ENCODE results near the gene PLEKHS1. TPM values are rescaled to one million over a fixed set of nuclear protein-coding genes. Genes with fewer than 3 reads are reported as not detected.

Gene PLEKHS1
- total and polyA plus RNA-seq, 2 experiments from 2014 or later, result 0.23 TPM; not detected in 1

DNA sequence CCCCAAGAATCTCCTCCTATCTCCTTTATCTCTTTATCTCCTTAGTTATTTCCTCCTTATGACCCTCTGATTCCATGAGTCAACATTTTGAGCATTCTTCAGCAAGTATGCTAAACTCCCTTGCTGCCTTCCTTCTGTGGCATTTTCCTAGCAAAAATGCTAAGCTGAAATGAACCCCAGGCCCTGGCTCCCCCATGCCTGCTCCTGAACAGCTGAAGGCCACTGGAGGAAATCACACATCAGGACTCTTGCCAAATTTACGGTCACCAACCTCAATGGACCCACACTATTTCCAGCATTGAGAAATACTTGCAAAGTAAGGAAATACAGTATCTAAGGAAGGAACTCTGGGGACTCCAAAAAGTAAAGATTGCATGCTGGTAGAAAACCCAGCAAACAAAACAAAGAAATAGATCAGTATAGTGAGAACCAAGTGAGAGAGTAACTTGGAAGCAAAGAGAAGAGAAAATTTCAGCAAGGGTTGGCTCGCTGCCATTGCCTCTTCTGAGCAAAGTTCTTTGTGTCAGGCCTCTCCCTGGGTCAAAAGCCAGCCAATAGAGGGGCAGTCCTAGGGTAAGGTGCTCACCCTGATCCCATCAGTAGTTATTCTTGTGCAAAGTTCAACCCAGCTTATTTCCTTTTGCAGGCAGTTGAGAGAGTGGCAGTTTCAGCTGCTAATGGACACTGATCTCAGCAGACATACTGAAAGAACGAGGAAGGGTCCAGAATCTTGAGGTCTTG lies 5.1 kb upstream of the PLEKHS1 start:
- peak overlapping the region; percentile 74 for H3K27ac ChIP-seq
- no peak overlapping the region for H2AFZ ChIP-seq
- H3K9me3 ChIP-seq (ENCODE audit: low read depth), result no peaks in the 10 kb centered on the region
- no peaks in the 10 kb centered on the region for H3K36me3 ChIP-seq (replicated peaks; ENCODE audit: insufficient read depth, low read depth)
- peak; percentile 35 for DNase-seq (ENCODE audit: low spot score)
- H3K4me3 ChIP-seq, result no peak overlapping the region
- peak overlapping the region; percentile 52 for H3K4me2 ChIP-seq
- TF ChIP-seq EZH2 (IDR thresholded peaks at IDR 0.05; ENCODE audit: borderline replicate concordance), result no peak
- no peak for TF ChIP-seq EZH2phosphoT487 (IDR thresholded peaks at IDR 0.05; ENCODE audit: low read depth, severe bottlenecking, unreplicated experiment)
- TF ChIP-seq, protein P1, sequence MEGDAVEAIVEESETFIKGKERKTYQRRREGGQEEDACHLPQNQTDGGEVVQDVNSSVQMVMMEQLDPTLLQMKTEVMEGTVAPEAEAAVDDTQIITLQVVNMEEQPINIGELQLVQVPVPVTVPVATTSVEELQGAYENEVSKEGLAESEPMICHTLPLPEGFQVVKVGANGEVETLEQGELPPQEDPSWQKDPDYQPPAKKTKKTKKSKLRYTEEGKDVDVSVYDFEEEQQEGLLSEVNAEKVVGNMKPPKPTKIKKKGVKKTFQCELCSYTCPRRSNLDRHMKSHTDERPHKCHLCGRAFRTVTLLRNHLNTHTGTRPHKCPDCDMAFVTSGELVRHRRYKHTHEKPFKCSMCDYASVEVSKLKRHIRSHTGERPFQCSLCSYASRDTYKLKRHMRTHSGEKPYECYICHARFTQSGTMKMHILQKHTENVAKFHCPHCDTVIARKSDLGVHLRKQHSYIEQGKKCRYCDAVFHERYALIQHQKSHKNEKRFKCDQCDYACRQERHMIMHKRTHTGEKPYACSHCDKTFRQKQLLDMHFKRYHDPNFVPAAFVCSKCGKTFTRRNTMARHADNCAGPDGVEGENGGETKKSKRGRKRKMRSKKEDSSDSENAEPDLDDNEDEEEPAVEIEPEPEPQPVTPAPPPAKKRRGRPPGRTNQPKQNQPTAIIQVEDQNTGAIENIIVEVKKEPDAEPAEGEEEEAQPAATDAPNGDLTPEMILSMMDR (IDR thresholded peaks at IDR 0.05; ENCODE audit: poor library complexity), result no peak
- peaks cover 11% of the 10 kb centered on the region for H3K4me1 ChIP-seq (ENCODE audit: insufficient read depth)
- H3K79me2 ChIP-seq, result no peaks in the 10 kb centered on the region
- H3K9me2 ChIP-seq (replicated peaks; ENCODE audit: insufficient read depth), result no peaks in the 10 kb centered on the region
- no peaks in the 10 kb centered on the region for H3K27me3 ChIP-seq
- H4K20me1 ChIP-seq (ENCODE audit: insufficient read depth, poor library complexity, severe bottlenecking), result no peaks in the 10 kb centered on the region
- WGBS (ENCODE audit: low lambda C conversion rate, missing lambda C conversion rate), result 70% methylated on average over 3 of the region's 3 CpGs

DNA sequence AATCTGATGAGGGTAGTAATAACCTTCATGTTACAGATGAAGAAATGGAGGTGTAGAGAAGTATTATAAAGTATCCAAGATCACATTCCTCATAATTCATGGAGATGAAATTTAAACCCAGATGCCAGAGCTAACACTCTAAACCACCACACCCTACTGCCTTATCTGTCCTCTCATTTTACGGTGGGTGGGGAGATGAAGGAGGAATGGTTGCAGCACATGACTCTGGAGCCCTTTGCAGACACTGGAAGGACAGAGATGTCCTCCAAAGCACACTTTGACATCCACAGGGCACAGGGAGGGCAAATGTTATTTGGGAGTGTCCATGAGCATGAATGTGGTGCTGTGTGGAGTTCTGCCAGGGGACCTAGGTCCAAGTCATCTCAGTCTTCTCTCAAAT lies 1.1 kb downstream of the PLEKHS1 start:
- Histone ChIP-seq H3K4me3 (no peak overlapping the region), H3K9me2 (replicated peaks; ENCODE audit: insufficient read depth) (no peaks in the 10 kb centered on the region), H3K9me3 (ENCODE audit: low read depth) (no peaks in the 10 kb centered on the region), H3K27ac (no peak overlapping the region), H3K79me2 (no peaks in the 10 kb centered on the region), H2AFZ (no peak overlapping the region), H3K27me3 (no peaks in the 10 kb centered on the region), H3K4me1 (ENCODE audit: insufficient read depth) (no peaks in the 10 kb centered on the region), H3K36me3 (replicated peaks; ENCODE audit: insufficient read depth, low read depth) (no peaks in the 10 kb centered on the region), H3K4me2 (no peak overlapping the region), H4K20me1 (ENCODE audit: insufficient read depth, poor library complexity, severe bottlenecking) (no peaks in the 10 kb centered on the region)
- TF ChIP-seq, protein P1 (IDR thresholded peaks at IDR 0.05; ENCODE audit: poor library complexity), result no peak
- TF ChIP-seq EZH2phosphoT487 (IDR thresholded peaks at IDR 0.05; ENCODE audit: low read depth, severe bottlenecking, unreplicated experiment) (no peak), EZH2 (IDR thresholded peaks at IDR 0.05; ENCODE audit: borderline replicate concordance) (no peak)
- DNase-seq (ENCODE audit: low spot score), result no peak
- 33% methylated on average over 1 of the region's 1 CpG for WGBS (ENCODE audit: low lambda C conversion rate, missing lambda C conversion rate)

DNA sequence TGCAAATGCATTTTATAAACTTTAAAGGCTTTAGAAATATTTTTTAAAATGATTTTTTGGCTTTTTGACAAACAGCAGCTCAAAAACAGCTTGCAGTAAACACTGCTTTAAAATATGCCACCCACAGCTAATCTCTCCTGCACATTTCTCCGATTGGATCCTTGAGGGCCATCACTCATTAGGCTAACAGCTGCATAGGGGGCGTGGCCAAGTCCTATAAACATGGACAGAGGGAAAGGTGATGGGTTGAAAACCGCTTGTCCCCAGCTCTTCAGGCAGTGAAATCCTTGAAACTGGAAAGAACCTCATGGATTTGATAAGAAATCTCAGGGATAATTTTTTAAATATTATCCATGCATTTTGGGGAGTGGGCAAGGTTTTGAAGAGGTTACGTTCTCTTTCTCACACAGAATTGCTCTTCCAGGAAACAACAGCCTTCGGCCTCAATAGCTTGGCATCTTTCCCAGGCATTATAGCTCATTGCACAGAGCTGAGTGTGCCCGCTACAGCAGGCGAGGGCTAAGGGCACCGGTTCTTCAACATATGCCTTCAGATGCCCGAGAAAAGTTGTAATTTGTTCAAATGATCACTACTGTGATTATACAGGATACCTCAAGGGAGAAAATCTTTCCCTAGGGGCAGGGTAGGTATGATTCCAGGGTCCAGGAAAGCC lies 1.7 kb downstream of the PLEKHS1 start:
- H2AFZ ChIP-seq, result no peak overlapping the region
- no peaks in the 10 kb centered on the region for H3K9me2 ChIP-seq (replicated peaks; ENCODE audit: insufficient read depth)
- no peak overlapping the region for H3K27ac ChIP-seq
- H3K4me3 ChIP-seq, result no peak overlapping the region
- H4K20me1 ChIP-seq (ENCODE audit: insufficient read depth, poor library complexity, severe bottlenecking), result no peaks in the 10 kb centered on the region
- no peak for TF ChIP-seq EZH2 (IDR thresholded peaks at IDR 0.05; ENCODE audit: borderline replicate concordance)
- TF ChIP-seq, protein P1 (IDR thresholded peaks at IDR 0.05; ENCODE audit: poor library complexity), result no peak
- no peak for TF ChIP-seq EZH2phosphoT487 (IDR thresholded peaks at IDR 0.05; ENCODE audit: low read depth, severe bottlenecking, unreplicated experiment)
- H3K36me3 ChIP-seq (replicated peaks; ENCODE audit: insufficient read depth, low read depth), result no peaks in the 10 kb centered on the region
- H3K4me1 ChIP-seq (ENCODE audit: insufficient read depth), result no peaks in the 10 kb centered on the region
- whole genome bisulfite sequencing (ENCODE audit: low lambda C conversion rate, missing lambda C conversion rate), result 86% methylated on average over 9 of the region's 9 CpGs
- H3K27me3 ChIP-seq, result no peaks in the 10 kb centered on the region
- H3K4me2 ChIP-seq, result no peak overlapping the region
- no peaks in the 10 kb centered on the region for H3K79me2 ChIP-seq
- no peaks in the 10 kb centered on the region for H3K9me3 ChIP-seq (ENCODE audit: low read depth)
- DNase-seq (ENCODE audit: low spot score), result no peak
